Right renal cortex interstitium (tissue), 3 donors: ENCODE results near the gene OGFR. TPM values are rescaled to one million over a fixed set of nuclear protein-coding genes. Genes with fewer than 3 reads are reported as not detected.

ENCODE experiments used
- DNase-seq, 3 donors: peaks; one replicate each; pipeline ENCODE4 v3.0.0-alpha.2; 2013; ENCODE audit warnings: low read depth in 3 of 3, low spot score in 2 of 3
- polyA plus RNA-seq, 3 donors: library from polyadenylated mRNA; unstranded; fragments of 120-200 nt; gene quantifications; one replicate each; pipeline ENCODE4 v1.2.1, GENCODE V29; 2013; ENCODE audit not compliant: insufficient read length in 3 of 3

OGFR gene
- polyA plus RNA-seq, 3 donors = 23.9 to 24.5 (median 24.2) TPM

- no peak for DNase-seq
Measured at GRCh38 chr20:62799459-62799858, 5.2 kb upstream of the OGFR start.

GRCh38 chr20:62799873-62800272 lies 4.8 kb upstream of the OGFR start:
- no peak for DNase-seq

GRCh38 chr20:62800314-62801259 lies 4.0 kb upstream of the OGFR start:
- no peak for DNase-seq

- DNase-seq = no peak
Measured at GRCh38 chr20:62801284-62802010, 3.2 kb upstream of the OGFR start.

GRCh38 chr20:62802026-62802712 lies 2.5 kb upstream of the OGFR start:
- DNase-seq = no peak

- no peak for DNase-seq
Measured at GRCh38 chr20:62804021-62804626, 511 bp upstream of the OGFR start.

GRCh38 chr20:62805155-62805710 lies 598 bp downstream of the OGFR start:
- no peak for DNase-seq

- DNase-seq = no peak
Measured at GRCh38 chr20:62805711-62806382, 1.2 kb downstream of the OGFR start.

GRCh38 chr20:62806383-62807050 lies 1.9 kb downstream of the OGFR start:
- DNase-seq = no peak

- DNase-seq = no peak
Measured at GRCh38 chr20:62807444-62808210, 3.0 kb downstream of the OGFR start.

GRCh38 chr20:62808211-62808865 lies 3.7 kb downstream of the OGFR start:
- DNase-seq = no peak

- DNase-seq = no peak
Measured at GRCh38 chr20:62809530-62810428, 5.1 kb downstream of the OGFR start.

GRCh38 chr20:62811320-62811719 lies 6.7 kb downstream of the OGFR start:
- DNase-seq = no peak

GRCh38 chr20:62811720-62812119 lies 7.1 kb downstream of the OGFR start:
- DNase-seq = no peak

- no peak for DNase-seq
Measured at GRCh38 chr20:62812181-62812906, 7.7 kb downstream of the OGFR start.

GRCh38 chr20:62812907-62813200 lies 8.2 kb downstream of the OGFR start:
- no peak for DNase-seq

GRCh38 chr20:62813588-62813987 lies 9.0 kb downstream of the OGFR start:
- no peak for DNase-seq
